Upper lobe of right lung (tissue), 1 donor: Measurements from ENCODE around the gene SHB. TPM values are rescaled to one million over a fixed set of nuclear protein-coding genes. Genes with fewer than 3 reads are reported as not detected.

Experiments
- ATAC-seq: fragments of 200-7000 bp; cut with Tn5 transposase; one replicate; pipeline ENCODE4 v1.9.1; 2020; ENCODE audit warnings: mild to moderate bottlenecking, moderate library complexity
- DNase-seq: peaks from one replicate; pipeline ENCODE4 v3.0.0-alpha.2; 2020
- H3K27ac ChIP-seq: fragments of 200-600 bp; one replicate; pipeline ENCODE4 v1.8.0; 2022
- H3K27me3 ChIP-seq: fragments of 200-600 bp; one replicate; pipeline ENCODE4 v1.8.0; 2022; ENCODE audit warnings: mild to moderate bottlenecking
- H3K36me3 ChIP-seq: fragments of 200-600 bp; one replicate; pipeline ENCODE4 v1.8.0; 2022
- H3K4me1 ChIP-seq: fragments of 200-600 bp; one replicate; pipeline ENCODE4 v1.8.0; 2022
- H3K4me3 ChIP-seq: fragments of 200-600 bp; one replicate; pipeline ENCODE4 v1.8.0; 2022; ENCODE audit warnings: mild to moderate bottlenecking
- H3K9me3 ChIP-seq: fragments of 200-600 bp; one replicate; pipeline ENCODE4 v1.8.0; 2022
- intact Hi-C: fragments of 100-400 bp; cut with DNase I; formaldehyde crosslinking; loops from one replicate; pipeline ENCODE4 v1.11.0; 2022
- total RNA-seq: library from RNA; stranded (reverse); fragmentation: NEBNext Ultra II Directional; extraction: Animal tissue kit (Norgen Biotek cat#: 25700); gene quantifications from one replicate; pipeline ENCODE4 v1.2.1, GENCODE V29; 2021
- TF ChIP-seq, protein P1 (sequence below): fragments of 200-600 bp; IDR thresholded peaks from one replicate; pipeline ENCODE4 v1.8.0; 2022; ENCODE audit warnings: antibody characterized with exemption
- donor health status: DM: no; HTN: yes; CAD: no; lungs with severe emphysema.

The SHB gene
- total RNA-seq, 1 donor from 2014 or later = 33.4 TPM

DNA sequence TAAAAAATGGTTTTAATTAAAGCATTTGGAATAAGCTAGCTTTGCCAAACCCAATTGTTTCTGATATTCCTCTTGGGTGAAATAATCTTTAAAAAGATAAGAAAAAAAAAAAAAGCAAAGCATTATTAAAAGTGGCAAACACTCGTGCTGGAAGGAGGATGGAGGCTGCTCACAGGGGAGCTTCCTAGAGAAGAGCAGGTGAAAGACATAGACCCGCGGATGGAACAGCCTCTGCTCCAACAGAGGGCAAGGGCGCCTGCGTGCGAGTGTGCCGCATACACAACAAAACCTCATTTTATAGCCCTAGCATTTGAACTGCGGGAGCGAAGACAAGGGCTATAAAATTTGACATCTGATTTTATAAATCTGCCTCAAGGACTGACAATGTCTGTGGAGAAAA lies 131.7 kb downstream of the SHB start:
- Histone ChIP-seq H3K4me3 (no peak overlapping the region), H3K4me1 (peaks cover 18% of the 10 kb centered on the region), H3K36me3 (no peaks in the 10 kb centered on the region), H3K27ac (no peak overlapping the region), H3K9me3 (no peaks in the 10 kb centered on the region), H3K27me3 (no peaks in the 10 kb centered on the region)
- intact Hi-C loops = no loop called here
- TF ChIP-seq, protein P1, sequence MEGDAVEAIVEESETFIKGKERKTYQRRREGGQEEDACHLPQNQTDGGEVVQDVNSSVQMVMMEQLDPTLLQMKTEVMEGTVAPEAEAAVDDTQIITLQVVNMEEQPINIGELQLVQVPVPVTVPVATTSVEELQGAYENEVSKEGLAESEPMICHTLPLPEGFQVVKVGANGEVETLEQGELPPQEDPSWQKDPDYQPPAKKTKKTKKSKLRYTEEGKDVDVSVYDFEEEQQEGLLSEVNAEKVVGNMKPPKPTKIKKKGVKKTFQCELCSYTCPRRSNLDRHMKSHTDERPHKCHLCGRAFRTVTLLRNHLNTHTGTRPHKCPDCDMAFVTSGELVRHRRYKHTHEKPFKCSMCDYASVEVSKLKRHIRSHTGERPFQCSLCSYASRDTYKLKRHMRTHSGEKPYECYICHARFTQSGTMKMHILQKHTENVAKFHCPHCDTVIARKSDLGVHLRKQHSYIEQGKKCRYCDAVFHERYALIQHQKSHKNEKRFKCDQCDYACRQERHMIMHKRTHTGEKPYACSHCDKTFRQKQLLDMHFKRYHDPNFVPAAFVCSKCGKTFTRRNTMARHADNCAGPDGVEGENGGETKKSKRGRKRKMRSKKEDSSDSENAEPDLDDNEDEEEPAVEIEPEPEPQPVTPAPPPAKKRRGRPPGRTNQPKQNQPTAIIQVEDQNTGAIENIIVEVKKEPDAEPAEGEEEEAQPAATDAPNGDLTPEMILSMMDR = no peak
- no peak for DNase-seq
- no peak for ATAC-seq

DNA sequence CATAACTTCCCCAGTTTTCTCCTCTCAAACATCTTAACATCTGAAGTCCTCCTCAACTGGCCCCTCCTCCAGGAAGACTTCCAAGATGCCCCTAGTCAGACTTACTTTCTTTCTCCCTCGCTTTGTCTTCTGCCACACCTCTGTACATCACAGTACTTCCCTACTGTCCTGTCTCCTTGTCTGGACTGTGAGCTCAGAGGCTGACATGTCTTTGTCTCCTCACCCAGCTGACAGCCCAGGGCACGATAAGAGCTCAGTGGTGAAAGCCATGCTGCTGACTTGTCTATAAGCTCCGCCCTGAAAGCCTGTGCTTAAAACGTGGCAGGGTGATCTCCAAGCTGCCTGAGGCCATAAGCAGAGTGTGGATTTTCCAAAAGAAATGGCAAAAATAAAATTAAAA lies 132.1 kb downstream of the SHB start:
- H3K4me1 ChIP-seq = peaks cover 15% of the 10 kb centered on the region
- no peaks in the 10 kb centered on the region for H3K36me3 ChIP-seq
- H3K9me3 ChIP-seq = no peaks in the 10 kb centered on the region
- intact Hi-C loops = no loop called here
- ATAC-seq (peak; percentile 46), DNase-seq (no peak)
- TF ChIP-seq, protein P1 = no peak
- no peak overlapping the region for H3K4me3 ChIP-seq
- H3K27me3 ChIP-seq = no peaks in the 10 kb centered on the region
- H3K27ac ChIP-seq = no peak overlapping the region

DNA sequence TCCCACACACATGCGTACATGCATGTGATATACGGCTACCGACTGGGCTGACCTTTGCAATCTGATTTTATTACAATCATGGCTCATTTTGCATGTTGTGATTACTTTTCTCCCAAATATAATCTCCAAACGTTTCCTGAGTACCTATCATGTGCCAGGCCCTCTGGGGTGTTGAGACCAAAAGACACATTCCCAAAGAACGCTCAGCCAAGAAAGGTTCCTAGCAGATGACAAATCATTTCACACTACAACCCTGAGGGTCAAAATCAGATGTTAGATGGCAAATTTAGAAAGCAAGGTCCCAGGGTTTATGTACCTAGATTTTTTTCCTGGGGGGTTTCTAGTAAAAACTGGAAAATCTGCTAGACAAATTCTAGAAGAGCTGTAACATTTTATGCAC lies 132.7 kb downstream of the SHB start:
- DNase-seq (no peak), ATAC-seq (no peak)
- H3K27me3 ChIP-seq = no peaks in the 10 kb centered on the region
- H3K9me3 ChIP-seq = no peaks in the 10 kb centered on the region
- no peaks in the 10 kb centered on the region for H3K36me3 ChIP-seq
- peaks cover 15% of the 10 kb centered on the region for H3K4me1 ChIP-seq
- TF ChIP-seq, protein P1 = no peak
- H3K4me3 ChIP-seq = no peak overlapping the region
- no peak overlapping the region for H3K27ac ChIP-seq
- intact Hi-C loops = no loop called here

DNA sequence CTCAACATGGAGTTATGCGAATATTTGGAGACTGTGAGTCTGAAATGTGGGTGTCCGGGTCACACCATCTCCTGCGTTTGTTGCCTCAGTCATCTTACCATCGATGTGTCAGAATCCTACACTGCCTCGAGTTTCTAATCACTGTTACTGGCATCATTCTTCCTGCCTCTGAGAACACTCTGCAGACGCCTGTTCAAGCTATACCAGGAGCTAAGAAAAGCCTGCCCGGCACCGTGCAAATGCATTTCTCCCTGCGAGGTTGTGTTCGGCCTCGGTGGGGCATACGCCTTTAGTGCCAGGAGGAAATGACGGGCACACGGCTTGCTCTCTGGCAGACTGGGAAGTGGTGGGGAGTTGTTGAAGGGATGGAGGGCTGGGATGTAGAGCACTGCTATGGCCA lies 133.9 kb downstream of the SHB start:
- peaks cover 15% of the 10 kb centered on the region for H3K4me1 ChIP-seq
- H3K27ac ChIP-seq = no peak overlapping the region
- no peak for DNase-seq
- no peak for ATAC-seq
- intact Hi-C loops = no loop called here
- no peak overlapping the region for H3K4me3 ChIP-seq
- H3K36me3 ChIP-seq = no peaks in the 10 kb centered on the region
- TF ChIP-seq, protein P1 = no peak
- H3K27me3 ChIP-seq = no peaks in the 10 kb centered on the region
- no peaks in the 10 kb centered on the region for H3K9me3 ChIP-seq

DNA sequence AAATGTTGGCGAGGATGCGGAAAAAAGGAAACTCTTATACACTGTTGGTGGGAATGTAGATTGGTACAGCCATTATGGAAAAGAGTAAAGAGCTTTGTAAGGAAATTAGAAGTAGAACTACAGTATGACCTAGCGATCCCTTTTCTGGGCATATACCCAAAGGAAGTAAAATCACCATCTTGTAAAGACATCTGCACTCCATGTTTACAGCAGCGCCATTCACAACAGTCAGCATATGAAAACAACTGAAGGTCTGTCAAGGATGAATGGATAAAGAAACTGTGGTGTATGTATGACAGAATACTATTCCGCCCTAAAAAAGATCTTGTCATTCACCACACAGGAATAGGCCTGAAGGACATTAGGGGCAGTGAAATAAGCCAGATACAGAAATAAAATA lies 137.4 kb downstream of the SHB start:
- H3K36me3 ChIP-seq = peaks cover 4% of the 10 kb centered on the region
- H3K4me1 ChIP-seq = peaks cover 17% of the 10 kb centered on the region
- TF ChIP-seq, protein P1 = no peak
- H3K4me3 ChIP-seq = no peak overlapping the region
- no peak for ATAC-seq
- H3K27ac ChIP-seq = no peak overlapping the region
- no peaks in the 10 kb centered on the region for H3K9me3 ChIP-seq
- intact Hi-C loops = no loop called here
- no peaks in the 10 kb centered on the region for H3K27me3 ChIP-seq
- DNase-seq = no peak

DNA sequence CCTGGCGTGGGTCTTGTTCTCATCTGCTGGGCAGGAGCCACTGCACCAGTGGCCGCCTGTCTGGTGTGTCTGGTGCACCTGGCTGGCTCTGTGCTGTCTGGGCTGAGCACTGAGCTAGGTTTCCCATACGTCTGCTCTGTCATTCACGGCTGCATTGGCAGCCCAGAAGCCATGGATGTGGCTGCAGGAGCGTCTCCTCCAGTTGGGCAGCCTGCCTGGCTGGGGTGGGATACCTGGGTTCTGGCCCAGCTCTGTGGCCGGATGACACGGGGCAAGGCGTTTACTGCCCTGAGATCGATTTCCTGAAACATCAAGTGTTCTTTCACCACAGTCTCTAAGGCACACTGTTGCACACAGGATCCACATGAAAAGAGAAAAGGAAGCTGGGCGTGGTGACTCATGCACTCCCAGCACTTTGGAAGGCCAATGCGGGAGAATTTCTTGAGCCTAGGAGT lies 139.6 kb downstream of the SHB start:
- peaks cover 4% of the 10 kb centered on the region for H3K36me3 ChIP-seq
- no peak for ATAC-seq
- H3K4me3 ChIP-seq = no peak overlapping the region
- H3K9me3 ChIP-seq = no peaks in the 10 kb centered on the region
- intact Hi-C loops = no loop called here
- H3K4me1 ChIP-seq = peaks cover 26% of the 10 kb centered on the region
- TF ChIP-seq, protein P1 = no peak
- no peak overlapping the region for H3K27ac ChIP-seq
- no peaks in the 10 kb centered on the region for H3K27me3 ChIP-seq
- no peak for DNase-seq
